Measurements from ENCODE around the gene KCTD8. TPM values are rescaled to one million over a fixed set of nuclear protein-coding genes. Genes with fewer than 3 reads are reported as not detected.

Gene KCTD8
- total RNA-seq, result not detected in 2 replicates

- TF ChIP-seq CTCF (IDR thresholded peaks at IDR 0.05; ENCODE audit: extremely low read depth, low read depth, low read length), result peak; percentile 34
- H3K9me3 ChIP-seq (ENCODE audit: low read depth, low read length), result no peaks in the 10 kb centered on the region
- peak; percentile 94 for DNase-seq (ENCODE audit: insufficient read length, low spot score, missing footprints)
Measured at GRCh38 chr4:44448521-44449461, at the start of gene KCTD8. KCTD8 (minus strand) TSS chr4:44448809.

GRCh38 chr4:44494810-44495701 is 46.4 kb upstream of the KCTD8 start:
- no peak overlapping the region for H2AFZ ChIP-seq (ENCODE audit: low read length)
- no peaks in the 10 kb centered on the region for H3K36me3 ChIP-seq (ENCODE audit: insufficient read depth, low read length)
- no peak overlapping the region for H3K27ac ChIP-seq (ENCODE audit: low read depth, low read length)
- no peaks in the 10 kb centered on the region for H3K9me3 ChIP-seq (ENCODE audit: low read depth, low read length)
- H3K27me3 ChIP-seq (ENCODE audit: insufficient read depth, low read length), result no peaks in the 10 kb centered on the region
- H3K79me2 ChIP-seq (ENCODE audit: insufficient read depth, low read length), result no peaks in the 10 kb centered on the region
- no peaks in the 10 kb centered on the region for H4K20me1 ChIP-seq (ENCODE audit: insufficient read depth, low read length)
- no peak overlapping the region for H3K4me2 ChIP-seq (ENCODE audit: insufficient read depth, low read length)
- H3K4me3 ChIP-seq (ENCODE audit: insufficient read depth, low read length), result no peak overlapping the region
- no peaks in the 10 kb centered on the region for H3K4me1 ChIP-seq (ENCODE audit: insufficient read depth, low read length)
- no peak for DNase-seq (ENCODE audit: insufficient read length, low spot score, missing footprints)
- no peak for TF ChIP-seq CTCF (IDR thresholded peaks at IDR 0.05; ENCODE audit: extremely low read depth, low read depth, low read length)

More at GRCh38 chr4:44448521-44449461, at the start of gene KCTD8:
- peaks cover 33% of the 10 kb centered on the region for H3K27me3 ChIP-seq (ENCODE audit: insufficient read depth, low read length)
- H3K4me1 ChIP-seq (ENCODE audit: insufficient read depth, low read length), result no peaks in the 10 kb centered on the region
- H4K20me1 ChIP-seq (ENCODE audit: insufficient read depth, low read length), result no peaks in the 10 kb centered on the region
- H3K4me2 ChIP-seq (ENCODE audit: insufficient read depth, low read length), result peak within 1 kb of the TSS; percentile 79
- H3K27ac ChIP-seq (ENCODE audit: low read depth, low read length), result no peak within 1 kb of the TSS
- peak within 1 kb of the TSS; percentile 74 for H2AFZ ChIP-seq (ENCODE audit: low read length)
- H3K79me2 ChIP-seq (ENCODE audit: insufficient read depth, low read length), result no peaks in the 10 kb centered on the region
- H3K4me3 ChIP-seq (ENCODE audit: insufficient read depth, low read length), result peak within 1 kb of the TSS; percentile 56
- H3K36me3 ChIP-seq (ENCODE audit: insufficient read depth, low read length), result no peaks in the 10 kb centered on the region

DNA sequence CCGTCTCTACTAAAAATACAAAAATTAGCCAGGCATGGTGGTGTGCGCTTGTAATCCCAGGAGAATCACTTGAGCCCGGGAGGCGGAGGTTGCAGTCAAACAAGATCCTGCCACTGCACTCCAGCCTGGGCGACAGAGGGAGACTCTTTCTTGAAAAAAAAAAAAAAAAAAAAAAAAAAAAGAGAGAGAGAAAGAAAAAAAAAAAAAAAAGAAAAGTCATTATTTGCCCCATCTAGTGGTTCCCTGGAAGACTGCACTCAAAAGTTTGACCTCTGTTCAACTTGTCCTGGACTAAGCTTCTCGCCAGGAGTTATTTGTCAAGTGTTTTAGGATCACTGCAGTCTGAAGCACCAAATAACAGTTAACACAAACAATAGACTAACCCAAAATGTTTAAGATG is 45.3 kb upstream of the KCTD8 start:
- Histone ChIP-seq H3K4me3 (ENCODE audit: insufficient read depth, low read length) (no peak overlapping the region), H3K4me1 (ENCODE audit: insufficient read depth, low read length) (no peaks in the 10 kb centered on the region), H3K79me2 (ENCODE audit: insufficient read depth, low read length) (no peaks in the 10 kb centered on the region), H3K9me3 (ENCODE audit: low read depth, low read length) (no peaks in the 10 kb centered on the region), H3K27ac (ENCODE audit: low read depth, low read length) (no peak overlapping the region), H2AFZ (ENCODE audit: low read length) (no peak overlapping the region), H3K27me3 (ENCODE audit: insufficient read depth, low read length) (no peaks in the 10 kb centered on the region), H4K20me1 (ENCODE audit: insufficient read depth, low read length) (no peaks in the 10 kb centered on the region), H3K4me2 (ENCODE audit: insufficient read depth, low read length) (no peak overlapping the region), H3K36me3 (ENCODE audit: insufficient read depth, low read length) (no peaks in the 10 kb centered on the region)
- TF ChIP-seq CTCF (IDR thresholded peaks at IDR 0.05; ENCODE audit: extremely low read depth, low read depth, low read length), result peak; percentile 25
- no peak for DNase-seq (ENCODE audit: insufficient read length, low spot score, missing footprints)
